ENCODE data around the gene SCN8A.
"Not testable (repeated sequence)": the region's sequence is repeated elsewhere in the genome, so short reads cannot be mapped to it uniquely, and the experiment has no call there.

Gene SCN8A

DNA sequence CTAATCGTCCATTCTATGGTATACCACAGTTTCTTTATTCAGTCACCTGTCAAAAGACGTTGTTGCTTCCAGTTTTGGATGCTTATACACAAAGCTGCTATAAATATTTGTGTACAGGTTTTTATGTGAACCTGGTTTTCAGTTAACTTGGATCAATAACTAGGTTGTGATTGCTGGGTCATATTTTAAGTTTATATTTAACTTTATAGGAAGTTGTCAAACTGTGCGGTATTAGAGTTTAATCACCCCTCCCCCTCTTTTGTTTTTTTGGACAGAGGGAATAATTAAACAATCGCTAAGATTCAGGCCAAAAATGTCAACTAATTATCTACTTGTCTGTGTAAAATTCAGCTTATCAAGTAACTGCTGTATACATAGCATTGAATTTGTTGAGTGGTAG, 34.3 kb downstream of the SCN8A start:
- DNase-seq, result no peak

DNA sequence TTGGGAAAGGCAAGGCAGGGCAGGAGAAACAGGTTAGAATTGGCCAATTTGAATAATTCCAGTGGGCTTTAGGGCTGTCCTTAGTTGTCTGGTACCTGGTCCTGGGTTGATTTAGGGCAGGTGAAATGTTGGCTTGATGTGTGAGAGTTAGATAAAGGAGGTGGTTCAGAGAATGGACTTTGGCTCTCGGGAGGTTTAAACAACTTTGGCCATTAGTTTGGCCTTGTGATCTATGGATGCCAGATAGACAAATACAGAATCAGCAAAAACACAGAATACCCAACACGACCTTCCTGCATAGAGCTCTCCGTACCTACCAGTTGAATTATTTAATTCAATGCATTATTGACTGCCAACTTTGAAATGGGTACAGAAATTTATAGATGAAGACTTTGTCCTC, 35.1 kb downstream of the SCN8A start:
- DNase-seq, result no peak

DNA sequence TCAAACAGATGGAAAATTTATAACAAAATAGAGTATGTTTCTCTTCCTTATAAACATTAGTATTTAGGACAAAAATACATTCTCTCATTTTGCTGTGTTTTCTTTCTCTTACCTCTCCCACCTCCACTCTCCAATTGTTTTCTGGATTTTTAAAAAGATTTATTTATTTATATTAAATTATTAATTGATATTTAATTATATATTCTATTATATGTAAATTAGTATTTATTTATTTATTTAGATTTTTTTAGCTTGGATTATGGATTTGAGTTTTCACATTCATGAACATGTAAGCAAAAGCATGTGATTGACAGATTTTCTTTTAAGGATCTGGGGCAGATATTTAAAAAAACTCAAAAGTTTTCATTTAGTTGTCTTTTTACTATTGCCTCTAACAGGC, 35.6 kb downstream of the SCN8A start:
- DNase-seq, result no peak

DNA sequence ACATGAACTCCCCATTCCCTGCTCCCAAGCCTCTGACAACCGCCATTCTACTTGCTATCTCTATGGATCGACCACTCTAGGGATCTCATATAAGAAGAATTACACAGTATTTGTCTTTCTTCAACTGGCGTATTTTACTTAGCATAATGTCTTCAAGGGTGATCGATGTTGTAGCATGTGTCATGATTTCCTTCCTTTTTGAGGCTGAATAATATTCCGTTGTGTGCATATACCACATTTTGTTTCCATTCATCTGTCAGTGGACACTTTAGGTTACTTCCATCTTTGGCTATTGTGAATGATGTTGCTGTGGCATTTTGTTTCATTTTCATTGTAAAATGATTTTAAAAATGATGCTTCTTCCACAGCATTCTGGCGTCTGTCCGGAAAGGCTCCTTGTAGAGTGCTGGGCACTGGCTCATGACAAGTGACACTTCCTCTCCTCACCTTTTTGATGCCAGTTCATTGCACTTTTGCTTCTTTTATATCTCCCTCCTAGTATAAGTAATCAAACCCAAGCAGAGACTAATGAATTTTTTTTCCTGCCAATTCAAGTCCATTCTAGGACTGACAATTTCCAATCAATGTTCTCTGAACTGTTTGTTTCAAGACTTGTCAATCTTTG, 39.3 kb downstream of the SCN8A start:
- DNase-seq, result no peak

DNA sequence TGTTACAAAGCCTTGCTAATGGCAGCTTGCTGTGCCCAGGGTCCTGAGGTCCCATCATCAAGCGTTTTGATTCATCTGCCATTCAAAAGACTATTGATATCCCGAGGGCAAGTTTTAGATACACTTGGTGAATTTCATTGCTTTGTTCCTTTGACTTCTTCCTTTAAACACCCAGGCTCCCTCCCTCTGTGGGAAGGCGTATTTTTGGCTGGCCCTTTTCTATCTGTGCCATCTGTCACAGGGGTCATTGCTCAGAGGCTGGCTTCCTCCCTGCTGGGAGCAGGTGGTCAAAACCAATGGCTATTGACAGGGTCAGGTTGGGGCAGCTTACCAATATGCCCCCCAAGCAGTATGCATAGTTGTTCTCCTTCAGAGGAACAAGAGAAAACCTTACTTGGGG, 40.0 kb downstream of the SCN8A start:
- no peak for DNase-seq

DNA sequence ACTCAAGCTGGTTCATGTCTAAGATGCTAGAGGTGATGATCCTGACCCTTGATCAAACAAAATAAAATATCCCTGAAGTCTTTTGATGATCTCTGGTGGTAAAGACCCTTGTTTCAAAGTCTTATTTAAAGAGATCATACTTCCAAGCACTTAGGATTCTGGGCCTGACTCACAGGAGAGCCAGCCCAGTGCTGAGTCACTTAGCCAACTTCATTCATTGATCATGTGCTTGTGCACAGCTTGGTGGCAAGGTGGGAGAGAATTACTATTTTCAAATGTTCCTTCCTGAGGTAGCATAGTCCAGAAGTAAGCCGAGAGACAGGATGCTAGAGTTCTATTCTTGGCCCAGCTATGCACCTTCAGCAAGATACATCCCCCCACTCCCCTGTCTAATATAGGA, 40.6 kb downstream of the SCN8A start:
- DNase-seq, result peak; percentile 65

DNA sequence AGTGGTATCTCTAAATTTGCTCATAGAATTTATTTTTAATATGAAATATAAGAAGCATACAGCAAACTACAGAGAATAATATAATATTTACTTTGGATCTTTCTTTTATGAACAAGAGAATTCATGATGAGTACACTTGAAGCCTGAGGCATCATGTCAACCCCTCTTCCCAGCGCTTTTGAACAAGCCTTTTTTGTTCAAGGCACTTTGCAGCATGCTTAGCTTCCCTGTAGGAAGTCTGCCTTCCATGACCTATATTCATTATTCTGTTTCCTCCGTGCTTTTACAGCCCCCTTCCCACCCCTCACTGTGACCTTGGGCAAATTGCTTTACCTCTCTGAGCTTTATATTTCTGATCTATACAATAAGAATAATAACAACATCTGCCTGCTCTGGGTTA, 41.6 kb downstream of the SCN8A start:
- no peak for DNase-seq

DNA sequence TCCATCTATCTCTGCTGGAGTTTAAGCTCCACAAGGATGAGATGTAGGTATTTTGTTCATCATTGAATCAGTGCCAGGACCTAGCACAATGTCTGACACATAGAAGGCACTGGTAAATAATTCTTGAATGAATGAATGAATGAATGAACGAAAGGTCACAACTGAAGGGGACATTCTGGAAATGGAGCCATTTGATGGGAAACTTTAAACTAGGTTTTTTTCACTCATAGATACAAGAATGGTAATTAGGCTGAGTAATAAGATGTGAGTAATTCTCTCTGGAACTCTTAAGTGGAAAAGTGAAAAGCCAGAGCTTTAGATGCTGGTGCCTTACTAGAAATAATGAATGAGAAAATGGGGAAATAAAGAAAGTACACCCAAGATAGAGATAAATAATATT, 44.3 kb downstream of the SCN8A start:
- peak; percentile 46 for DNase-seq

DNA sequence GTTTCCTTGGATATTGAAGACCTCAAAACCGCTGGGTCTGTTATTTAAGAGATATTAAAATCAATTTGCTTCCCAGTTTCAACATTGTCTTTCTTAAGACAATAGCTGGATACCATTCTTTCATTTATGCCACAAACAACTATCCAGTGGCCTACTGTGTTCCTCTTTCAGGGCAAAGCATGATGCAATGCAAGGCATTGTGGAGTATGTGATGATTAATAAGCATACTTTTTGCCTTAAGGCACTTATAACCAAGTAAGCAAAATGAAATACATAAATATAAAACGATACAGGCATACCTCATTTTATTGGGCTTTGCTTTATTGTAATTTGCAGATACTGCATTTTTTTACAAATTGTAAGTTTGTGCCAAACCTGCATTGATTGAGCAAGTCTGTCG, 45.5 kb downstream of the SCN8A start:
- peak; percentile 77 for DNase-seq

DNA sequence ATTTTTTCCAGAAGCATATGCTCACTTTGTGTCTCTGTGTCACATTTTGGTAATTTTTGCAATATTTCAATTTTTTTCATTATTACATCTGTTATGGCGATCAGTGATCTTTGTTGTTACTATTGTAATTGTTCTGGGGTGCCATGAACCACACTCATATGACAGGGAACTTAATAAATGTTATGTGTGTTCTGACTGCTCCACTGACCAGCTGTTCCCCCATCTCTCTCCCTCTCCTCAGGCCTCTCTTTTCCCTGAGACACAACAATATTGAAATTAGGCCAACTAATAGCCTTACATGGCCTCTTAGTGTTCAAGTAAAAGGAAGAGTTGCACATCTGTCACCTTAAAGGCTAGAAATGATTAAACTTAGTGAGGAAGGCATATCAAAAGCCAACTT, 46.0 kb downstream of the SCN8A start:
- no peak for DNase-seq

DNA sequence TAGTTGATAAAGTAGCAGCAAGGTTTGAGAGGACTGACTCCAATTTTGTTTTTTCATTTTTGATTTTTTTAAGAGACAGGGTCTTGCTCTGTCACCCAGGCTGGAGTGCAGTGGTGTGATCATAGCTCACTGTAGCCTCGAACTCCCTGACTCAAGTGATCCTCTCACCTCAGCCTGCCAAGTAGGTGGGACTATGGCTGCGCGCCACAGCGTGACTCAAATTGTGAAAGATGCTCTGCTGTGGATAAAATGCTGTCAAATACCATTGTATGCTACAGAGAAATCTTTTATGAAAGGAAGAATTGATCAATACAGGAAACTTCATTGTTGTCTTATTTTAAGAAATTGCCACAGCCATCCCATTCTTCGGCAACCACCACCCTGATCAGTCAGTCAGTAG, 48.3 kb downstream of the SCN8A start:
- DNase-seq, result no peak

DNA sequence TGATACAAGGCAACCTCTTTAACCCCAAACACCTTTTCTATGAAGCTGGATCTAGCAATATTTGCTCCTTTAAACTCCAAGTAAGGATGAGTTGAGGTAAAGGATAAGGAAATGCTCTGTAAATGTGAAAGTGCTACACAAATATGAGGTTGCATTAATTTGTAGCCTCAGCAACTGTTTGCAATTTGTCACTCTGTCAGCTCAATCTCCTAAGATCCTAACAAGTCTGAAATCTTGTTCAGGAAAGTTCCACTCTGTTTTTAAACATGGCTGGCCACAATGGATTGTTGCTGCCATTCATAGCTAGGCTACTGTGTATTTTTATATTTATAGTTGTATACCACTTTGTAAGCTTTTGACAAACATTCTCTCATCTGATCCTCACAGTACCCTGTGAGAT, 51.3 kb downstream of the SCN8A start:
- DNase-seq, result no peak

DNA sequence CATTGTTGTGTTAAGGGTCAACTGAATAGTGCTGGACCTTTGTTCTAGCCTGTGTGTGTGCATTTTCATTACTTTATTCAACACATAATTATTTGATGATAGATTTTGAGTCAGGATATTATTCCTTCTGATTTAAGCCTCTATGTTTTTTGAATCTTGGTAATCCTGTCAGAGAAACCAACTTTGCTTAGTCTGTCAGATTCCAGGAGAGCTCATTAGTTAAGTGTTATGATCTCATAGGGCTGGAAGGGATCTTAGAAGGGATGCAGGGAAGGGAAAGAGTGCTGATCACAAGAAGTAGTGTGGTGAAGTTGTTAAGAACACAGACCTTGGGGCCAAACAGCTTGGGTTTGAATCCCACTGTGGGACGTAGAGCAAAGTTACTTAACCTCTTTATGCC, 52.9 kb downstream of the SCN8A start:
- DNase-seq, result no peak

DNA sequence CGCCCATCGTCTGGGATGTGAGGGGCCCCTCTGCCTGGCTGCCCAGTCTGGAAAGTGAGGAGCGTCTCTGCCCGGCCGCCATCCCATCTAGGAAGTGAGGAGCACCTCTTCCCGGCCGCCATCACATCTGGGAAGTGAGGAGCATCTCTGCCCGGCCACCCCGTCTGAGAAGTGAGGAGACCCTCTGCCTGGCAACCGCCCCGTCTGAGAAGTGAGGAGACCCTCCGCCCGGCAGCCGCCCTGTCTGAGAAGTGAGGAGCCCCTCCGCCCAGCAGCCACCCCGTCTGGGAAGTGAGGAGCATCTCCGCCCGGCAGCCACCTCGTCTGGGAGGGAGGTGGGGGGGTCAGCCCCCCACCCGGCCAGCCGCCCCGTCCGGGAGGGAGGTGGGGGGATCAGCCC, 53.7 kb downstream of the SCN8A start:
- not testable (repeated sequence) for DNase-seq

DNA sequence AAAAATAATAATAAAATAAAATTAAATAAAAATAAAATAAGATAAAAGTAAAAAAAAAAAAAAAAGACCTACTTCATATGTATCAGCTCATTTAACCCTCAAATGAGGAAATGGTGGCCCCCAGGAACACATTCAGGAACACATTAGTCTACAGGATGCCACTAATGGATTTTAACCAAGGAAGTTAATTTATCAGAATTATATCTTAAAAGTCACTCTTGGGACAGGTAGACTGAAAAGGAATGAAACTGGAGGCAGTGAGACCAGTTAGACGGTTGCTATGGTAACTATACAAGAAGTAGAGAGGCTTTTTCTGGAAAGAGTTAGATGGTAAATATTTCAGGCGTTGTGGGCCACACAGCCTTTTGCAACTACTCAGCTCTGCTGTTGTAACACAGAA, 54.9 kb downstream of the SCN8A start:
- no peak for DNase-seq

DNA sequence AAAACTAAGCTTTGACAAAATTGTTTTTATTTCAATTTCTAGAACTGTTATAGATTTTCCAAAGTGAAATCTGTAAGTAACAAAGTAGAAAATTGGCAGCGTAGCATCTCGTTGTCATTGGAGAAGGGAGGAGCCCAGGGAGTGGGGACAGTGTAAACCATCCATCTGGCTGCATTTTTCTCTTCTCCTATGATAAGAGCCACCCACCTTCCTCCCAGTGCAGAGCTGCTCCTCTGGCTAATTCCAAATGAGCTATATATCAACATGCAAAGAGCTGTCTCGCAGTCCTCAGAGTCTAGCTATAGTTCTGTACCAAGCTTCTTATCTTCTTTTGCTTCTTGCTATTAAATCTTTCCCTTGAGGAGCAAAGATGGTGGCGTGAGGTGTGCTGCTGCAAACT, 56.6 kb downstream of the SCN8A start:
- DNase-seq, result no peak

DNA sequence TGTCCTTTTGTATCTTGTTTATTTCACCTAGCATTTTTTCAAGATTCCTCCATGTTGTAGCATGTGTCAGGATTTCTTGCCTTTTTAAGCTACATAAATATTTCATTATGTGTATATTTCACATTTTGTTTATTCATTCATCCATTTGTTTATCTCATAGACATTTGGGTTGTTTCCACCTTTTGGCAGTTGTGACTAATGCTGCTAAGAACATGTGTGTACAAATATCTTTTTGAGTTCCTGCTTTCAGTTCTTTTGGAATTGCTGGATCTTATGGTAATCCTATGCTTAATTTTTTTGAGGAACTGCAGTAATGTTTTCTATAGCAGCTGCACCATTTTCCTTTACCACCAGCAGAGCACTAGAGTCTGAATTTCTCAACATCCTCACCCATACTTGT, 62.4 kb downstream of the SCN8A start:
- no peak for DNase-seq

DNA sequence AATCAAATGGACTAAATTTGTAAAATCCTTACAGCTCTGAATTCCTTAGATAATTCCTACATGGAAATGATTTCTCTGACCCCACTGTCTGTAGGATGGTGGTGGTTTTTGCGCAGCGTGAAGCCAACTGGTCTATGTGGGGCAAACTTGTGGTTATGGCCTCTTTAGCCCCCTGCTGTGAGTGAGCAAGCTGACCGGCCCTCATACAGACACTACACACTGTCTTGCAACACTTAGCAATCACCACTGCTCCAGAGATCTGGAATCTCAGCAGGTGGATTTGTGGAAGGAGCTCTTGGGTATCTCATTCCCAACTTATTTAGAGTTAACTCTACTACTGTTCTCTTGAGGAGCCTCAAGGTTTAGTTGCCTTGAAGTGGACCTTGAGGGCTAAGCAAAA, 70.2 kb downstream of the SCN8A start:
- DNase-seq, result no peak

DNA sequence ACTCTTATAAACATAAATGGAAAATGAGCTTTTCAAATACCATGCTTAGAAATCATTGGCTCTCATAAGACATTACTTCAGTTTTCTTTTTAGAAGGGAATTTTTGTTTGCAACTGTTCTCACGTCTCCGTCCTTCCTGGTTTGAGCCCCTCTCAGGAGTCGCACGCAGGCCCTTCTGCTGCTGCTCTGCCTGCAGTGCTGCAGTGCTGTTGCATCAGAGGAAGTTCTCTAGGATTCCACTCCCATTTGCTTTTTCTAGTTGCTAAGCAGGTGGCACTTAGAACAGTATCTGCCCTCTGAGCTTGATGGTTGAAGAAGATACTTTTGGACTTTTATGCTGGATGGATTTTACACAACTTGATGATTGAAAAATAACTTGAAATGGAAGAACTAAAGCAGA, 70.8 kb downstream of the SCN8A start:
- no peak for DNase-seq

DNA sequence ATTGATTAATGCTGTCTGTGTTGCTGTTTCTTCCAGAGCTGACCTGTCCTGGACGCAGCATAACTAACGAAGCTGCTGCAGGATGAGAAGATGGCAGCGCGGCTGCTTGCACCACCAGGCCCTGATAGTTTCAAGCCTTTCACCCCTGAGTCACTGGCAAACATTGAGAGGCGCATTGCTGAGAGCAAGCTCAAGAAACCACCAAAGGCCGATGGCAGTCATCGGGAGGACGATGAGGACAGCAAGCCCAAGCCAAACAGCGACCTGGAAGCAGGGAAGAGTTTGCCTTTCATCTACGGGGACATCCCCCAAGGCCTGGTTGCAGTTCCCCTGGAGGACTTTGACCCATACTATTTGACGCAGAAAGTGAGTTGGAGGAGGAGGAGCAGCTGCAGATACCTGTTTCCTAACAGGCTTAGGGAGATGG, 71.7 kb downstream of the SCN8A start:
- DNase-seq, result no peak

DNA sequence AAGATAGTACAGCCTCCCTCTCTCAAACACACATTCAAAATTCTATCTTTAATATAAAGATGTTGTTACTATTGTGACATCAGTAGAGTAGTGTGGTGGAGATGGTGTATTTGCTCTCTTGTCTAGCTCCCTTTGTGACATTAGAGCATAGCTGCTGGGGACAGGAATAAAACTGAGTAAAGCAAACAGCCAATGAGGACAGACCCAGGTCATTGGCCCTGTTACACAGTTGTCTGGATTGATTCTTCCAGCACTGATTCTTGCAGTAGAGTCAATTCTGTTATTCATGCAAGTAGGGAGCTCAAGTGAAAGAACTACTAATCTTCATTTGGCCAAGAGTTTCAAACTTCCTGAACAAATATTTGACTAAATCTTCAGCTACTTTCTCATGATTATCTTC, 72.4 kb downstream of the SCN8A start:
- no peak for DNase-seq

DNA sequence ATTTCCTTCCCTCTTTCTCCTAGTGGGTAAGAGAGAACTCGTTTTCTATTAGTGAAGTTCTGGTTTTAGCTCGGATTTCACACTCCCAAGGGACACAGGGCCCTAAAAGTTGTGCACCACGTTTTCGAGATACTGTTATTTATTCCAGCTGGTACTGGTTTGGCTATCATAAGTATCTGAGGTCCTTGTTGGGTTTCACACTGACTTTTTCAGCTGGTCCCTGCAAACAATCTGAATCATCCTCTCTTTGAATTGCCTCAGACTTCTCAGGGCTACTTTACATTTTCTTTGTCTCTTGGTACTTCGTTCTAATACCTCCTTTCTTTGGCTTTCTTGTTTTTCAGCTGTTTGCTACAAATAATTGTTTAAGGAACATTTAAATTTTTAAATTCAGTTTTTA, 75.7 kb downstream of the SCN8A start:
- DNase-seq, result no peak

DNA sequence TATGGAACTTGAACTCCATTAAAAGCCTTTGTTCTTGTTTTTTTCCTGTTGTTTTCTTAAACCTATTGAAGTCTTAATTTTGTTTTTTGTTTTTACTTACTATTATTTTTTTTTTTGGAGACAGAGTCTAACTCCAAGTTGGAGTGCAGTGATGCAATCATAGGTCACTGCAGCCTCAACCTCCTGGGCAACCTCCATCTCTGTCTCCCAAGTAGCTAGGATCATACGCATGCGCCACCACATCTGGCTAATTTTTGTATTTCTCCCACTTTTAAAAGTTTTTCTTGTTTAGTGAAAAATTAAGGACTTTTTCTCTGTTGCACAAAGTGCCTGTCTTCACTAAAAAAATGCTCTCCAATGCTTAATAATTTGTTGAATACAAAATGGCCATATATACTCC, 76.2 kb downstream of the SCN8A start:
- DNase-seq, result no peak

DNA sequence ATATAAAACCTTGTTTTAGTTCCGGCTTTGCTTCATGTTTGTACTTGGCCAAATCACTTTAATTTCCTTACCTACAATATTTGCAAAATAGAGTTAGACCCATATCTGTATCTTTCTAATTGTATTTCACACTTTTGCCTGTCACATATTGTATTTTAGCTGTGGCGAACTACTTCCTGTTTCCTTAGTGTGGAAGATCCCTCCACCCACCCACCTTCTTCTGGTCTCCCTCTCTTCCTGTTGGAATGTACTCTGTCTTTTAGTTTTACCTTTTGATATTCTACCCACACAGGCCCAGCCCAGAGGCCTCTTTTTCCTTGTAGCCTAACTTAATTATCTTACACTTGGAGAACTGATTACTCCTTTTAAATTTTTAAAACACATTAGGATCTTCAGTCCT, 78.2 kb downstream of the SCN8A start:
- DNase-seq, result no peak

DNA sequence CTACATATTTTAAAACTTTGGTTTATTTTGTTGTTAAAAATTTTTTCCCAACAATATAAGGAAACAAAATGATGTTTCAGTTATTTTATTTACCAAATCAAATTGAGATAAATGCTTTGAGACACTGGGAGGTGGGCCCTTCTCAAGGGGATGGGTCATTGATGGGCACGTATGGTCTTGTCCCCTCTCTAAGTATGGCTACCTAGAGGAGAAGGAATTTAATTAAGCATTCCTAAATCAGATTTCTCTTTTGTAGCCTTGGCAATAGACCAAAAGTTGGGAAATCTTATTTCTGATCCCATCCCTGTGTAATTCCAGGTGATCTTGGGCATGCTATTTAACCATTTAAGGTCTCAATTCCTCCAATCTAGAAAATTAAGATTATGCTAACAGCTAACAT, 79.0 kb downstream of the SCN8A start:
- no peak for DNase-seq

DNA sequence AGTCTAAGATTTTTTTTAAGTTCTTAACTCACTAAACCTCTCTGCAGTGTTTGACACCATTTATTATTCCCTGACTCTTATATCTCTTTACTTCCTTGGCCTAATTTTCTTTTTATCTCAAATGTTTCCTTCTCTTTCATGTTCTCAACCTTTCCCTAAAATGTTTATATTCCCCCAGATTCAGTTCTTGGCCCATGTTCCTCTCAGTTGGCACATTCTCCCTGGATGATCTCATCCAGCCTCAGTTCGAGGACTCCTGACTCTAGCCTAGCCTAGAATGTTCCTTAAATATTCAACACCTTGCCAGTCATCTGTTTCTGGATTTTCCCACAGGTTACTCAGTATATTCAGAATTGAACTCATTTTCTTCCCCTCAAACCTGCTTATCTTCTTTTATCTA, 81.3 kb downstream of the SCN8A start:
- DNase-seq, result no peak
